ENCODE results near the gene LDLR.
"Not testable (repeated sequence)": the region's sequence is repeated elsewhere in the genome, so short reads cannot be mapped to it uniquely, and the experiment has no call there.

Gene LDLR

DNA sequence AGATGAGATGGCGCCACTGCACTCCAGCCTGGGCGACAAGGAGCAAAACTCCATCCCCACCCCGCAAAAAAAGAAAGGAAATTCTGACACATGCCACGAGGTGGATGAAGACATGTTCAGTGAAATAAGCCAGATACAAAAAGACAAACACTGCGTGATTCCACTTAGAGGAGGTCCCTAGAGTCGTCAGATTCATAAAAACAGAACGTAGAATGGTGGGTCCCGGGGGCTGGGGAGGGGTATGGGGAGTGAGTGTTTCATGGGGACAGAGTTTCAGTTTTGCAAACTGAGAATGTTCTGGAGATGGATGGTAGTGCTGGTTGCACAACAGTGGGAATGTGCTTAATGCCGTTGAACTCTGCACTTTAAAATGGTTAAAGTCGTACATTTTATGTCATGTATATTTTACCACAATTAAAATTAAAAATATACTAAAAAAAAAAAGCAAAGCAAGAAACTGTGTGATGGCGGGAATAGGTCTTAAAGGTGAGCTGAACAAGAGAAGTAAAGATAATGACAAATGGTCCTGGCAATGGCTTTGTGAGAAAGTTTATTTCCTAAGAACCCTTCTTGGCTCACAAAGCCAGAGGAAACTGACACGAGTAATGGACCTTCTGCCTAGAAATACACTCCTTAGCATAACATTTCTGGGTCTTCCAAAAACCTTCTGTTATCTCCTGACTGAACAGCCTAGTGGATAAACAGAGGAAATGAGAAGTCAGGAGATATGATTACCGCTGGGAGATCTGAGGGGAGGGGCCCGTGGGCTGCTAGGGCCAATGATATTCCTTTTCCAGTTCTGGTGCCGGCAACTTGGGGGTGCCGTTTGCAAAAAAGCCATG is 70.6 kb downstream of the LDLR start:
- TF ChIP-seq, protein P1, sequence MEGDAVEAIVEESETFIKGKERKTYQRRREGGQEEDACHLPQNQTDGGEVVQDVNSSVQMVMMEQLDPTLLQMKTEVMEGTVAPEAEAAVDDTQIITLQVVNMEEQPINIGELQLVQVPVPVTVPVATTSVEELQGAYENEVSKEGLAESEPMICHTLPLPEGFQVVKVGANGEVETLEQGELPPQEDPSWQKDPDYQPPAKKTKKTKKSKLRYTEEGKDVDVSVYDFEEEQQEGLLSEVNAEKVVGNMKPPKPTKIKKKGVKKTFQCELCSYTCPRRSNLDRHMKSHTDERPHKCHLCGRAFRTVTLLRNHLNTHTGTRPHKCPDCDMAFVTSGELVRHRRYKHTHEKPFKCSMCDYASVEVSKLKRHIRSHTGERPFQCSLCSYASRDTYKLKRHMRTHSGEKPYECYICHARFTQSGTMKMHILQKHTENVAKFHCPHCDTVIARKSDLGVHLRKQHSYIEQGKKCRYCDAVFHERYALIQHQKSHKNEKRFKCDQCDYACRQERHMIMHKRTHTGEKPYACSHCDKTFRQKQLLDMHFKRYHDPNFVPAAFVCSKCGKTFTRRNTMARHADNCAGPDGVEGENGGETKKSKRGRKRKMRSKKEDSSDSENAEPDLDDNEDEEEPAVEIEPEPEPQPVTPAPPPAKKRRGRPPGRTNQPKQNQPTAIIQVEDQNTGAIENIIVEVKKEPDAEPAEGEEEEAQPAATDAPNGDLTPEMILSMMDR (IDR thresholded peaks at IDR 0.05; ENCODE audit: low read depth, low read length), result no peak
- no peak overlapping the region for H3K4me3 ChIP-seq (ENCODE audit: low read depth, low read length)

DNA sequence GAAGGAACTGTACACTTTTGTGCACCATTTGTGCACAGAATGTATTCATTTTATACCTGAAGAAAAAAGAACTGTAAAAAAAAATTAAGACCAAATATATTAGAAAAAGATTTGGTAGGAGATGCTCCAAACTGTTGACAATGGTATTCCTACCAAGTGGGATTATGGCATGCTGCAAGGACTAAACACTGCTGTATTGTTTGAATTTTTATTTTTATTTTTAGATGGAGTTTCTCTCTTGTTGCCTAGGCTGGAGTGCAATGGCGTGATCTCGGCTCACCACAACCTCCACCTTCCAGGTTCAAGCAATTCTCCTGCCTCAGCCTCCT is 71.1 kb downstream of the LDLR start:
- H3K4me3 ChIP-seq (ENCODE audit: low read depth, low read length), result not testable (repeated sequence)

DNA sequence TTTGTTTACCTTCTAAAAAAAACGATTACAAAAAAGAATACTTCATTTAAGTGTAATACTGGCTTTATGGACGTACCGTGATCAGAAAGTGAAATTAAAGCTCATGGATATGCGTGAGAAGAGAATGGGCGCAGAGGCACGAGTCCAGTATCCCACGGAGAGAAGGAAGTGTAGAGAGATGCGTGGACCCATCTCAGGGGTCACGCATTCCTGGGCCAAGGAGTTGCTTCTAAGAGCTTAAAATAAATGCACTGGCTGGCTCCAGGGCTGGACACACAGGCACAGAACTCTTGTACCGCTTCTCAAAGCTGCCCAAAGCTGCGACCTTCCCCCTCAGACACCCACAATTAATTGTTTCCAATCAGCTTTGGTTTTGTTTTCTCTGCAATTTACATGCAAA is 75.0 kb downstream of the LDLR start:
- TF ChIP-seq, protein P1 (IDR thresholded peaks at IDR 0.05; ENCODE audit: low read depth, low read length), result no peak
- H3K4me3 ChIP-seq (ENCODE audit: low read depth, low read length), result no peak overlapping the region

DNA sequence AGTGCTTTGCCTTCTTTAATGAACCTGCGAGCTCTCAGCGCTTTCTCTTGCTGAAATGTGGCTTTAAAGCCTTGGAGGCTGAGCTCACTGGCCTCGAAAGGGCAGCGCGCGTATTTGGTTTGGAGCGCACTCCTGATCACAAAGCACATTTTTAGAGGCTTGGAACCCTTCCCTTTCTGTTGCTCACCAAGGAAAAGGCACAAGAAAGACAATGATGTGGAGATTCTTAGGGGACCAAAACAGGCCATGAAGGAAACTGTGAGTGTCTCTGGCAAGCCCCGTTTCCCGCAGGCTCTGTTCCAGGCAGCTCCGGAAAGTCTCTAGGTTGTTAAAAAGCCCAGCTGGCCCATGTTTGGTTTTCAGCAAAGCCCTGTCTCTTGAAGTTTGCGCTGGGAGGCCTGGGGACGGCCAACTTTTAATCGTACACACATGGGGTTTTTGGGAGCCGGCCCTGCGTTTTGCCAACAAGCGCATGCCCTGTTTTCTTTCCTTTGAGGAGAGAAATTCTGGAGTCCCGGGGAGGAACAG is 75.7 kb downstream of the LDLR start:
- H3K4me3 ChIP-seq (ENCODE audit: low read depth, low read length), result no peak overlapping the region
- TF ChIP-seq, protein P1 (IDR thresholded peaks at IDR 0.05; ENCODE audit: low read depth, low read length), result no peak

DNA sequence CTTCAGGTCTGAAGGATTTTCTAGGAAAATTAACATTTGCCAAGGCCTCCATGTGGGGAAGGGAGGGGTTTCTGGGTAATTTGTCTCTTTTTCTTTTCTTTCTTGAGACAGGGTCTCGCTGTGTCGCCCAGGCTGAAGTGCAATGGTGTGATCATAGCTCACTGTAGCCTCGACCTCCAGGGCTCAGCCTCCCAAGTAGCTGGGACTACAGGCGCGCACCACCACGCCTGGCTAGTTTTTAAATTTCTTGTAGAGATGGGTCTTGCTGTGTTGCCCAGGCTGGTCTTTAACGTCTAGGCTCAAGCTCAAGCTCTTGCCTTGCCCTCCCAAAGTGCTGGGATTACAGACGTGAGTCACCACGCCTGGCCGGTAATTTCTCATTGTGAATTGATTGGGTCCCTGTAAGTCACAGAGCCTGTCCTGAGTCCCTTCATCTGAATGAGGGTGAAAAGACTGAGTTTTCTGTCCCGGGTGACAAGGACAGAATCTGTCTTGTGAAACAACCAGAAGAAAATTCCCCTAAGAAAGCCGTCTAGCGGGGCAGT is 76.3 kb downstream of the LDLR start:
- no peak overlapping the region for H3K4me3 ChIP-seq (ENCODE audit: low read depth, low read length)
- TF ChIP-seq, protein P1 (IDR thresholded peaks at IDR 0.05; ENCODE audit: low read depth, low read length), result no peak

DNA sequence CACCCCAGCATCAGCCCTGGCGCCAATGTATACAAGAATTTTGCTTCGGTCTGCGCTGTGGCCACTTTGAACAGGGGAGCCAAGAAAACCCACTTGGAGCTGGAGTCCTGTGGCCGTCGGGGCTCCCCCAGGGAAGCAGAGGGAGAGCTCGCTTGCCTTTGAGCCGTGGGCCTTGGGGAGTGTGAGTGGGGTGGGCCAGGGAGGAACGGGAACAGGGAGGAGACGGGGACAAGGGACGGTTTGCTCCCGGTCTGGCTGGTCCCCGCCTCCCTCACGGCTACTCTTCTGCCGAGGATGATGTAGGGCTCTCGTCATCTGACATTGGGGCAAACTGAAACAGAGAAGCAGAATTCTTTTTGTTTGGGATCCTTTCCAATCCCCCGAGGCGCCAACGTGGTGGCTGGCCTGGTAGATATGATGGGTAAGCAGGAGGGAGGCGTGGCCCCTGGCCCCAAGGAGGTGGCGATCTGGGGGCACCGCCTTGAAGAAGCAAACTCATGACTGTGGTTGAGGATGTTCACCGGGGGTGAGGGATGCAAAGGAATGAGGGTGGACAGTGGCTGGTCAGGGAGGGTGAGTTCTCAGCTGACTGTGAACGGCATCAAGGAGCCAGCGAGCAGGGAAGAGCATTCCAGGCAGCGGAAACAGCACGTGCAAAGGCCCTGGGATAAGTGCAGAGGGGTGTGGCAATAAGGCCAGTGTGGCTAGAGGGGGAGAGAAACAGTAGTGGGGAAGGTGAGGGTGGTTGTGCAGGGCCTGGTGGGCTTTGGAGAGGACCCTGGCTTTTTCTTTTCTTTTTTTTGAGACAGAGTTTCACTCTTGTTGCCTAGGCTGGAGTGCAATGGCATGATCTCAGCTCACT is 77.2 kb downstream of the LDLR start:
- H3K4me3 ChIP-seq (ENCODE audit: low read depth, low read length), result no peak overlapping the region
- TF ChIP-seq, protein P1 (IDR thresholded peaks at IDR 0.05; ENCODE audit: low read depth, low read length), result no peak

DNA sequence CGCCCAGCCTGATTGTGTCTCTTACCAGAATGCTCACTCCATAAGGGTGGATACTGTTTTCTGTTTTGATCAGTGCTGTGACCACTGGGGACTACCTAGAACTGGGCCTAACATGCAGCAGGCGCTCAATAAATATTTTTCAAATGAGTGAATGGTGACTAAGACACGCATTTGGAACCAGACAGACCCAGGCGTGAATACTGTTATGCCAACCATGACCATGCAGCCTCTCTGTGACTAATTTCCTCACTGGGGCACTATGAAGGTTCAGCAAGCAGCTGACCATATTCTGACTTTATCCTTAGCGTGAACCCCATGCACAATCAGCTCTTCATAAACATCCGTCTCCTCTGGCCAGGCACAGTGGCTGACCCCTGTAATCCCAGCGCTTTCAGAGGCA is 79.3 kb downstream of the LDLR start:
- TF ChIP-seq, protein P1 (IDR thresholded peaks at IDR 0.05; ENCODE audit: low read depth, low read length), result no peak
- H3K4me3 ChIP-seq (ENCODE audit: low read depth, low read length), result no peak overlapping the region
